Measurements from ENCODE around the gene ELFN2. TPM values are rescaled to one million over a fixed set of nuclear protein-coding genes. Genes with fewer than 3 reads are reported as not detected.

ELFN2 gene
- total and polyA plus RNA-seq, 2 experiments from 2014 or later, result 0.48 to 1.1 TPM

DNA sequence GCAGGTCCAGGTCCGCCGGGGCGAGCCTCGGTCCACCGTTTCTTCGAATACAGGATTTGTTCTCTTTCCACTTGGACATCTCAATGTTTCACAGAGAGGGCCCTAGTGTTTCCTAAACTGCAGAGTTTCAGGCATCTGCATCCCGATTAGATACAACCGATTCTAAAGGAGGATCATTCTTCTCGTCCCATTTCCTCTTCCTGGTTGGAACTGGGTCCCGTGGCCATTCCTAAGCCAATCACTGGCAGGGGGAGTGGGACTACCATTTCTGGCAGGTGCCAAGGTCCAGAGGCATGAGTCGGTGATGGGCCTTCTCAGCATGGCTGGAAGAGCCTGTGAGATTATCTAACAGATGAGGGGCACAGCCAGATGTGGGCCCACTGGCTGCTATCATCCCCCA, 68.9 kb downstream of the ELFN2 start:
- TF ChIP-seq EZH2phosphoT487 (IDR thresholded peaks at IDR 0.05; ENCODE audit: insufficient read depth, low read depth) (no peak), EZH2 (IDR thresholded peaks at IDR 0.05; ENCODE audit: insufficient read depth, poor library complexity, severe bottlenecking) (no peak)
- Histone ChIP-seq H3F3A (ENCODE audit: insufficient read depth) (no peaks in the 10 kb centered on the region), H3K9ac (no peak overlapping the region), H4K20me1 (ENCODE audit: insufficient read depth) (no peaks in the 10 kb centered on the region), H3K9me2 (ENCODE audit: insufficient read depth) (no peaks in the 10 kb centered on the region), H3K27me3 (replicated peaks; ENCODE audit: insufficient read depth) (no peaks in the 10 kb centered on the region; the same call in 1 of the 2 replicates), H3K79me2 (ENCODE audit: insufficient read depth) (no peaks in the 10 kb centered on the region), H3K9me3 (ENCODE audit: low read depth) (no peaks in the 10 kb centered on the region), H3K4me2 (ENCODE audit: unreplicated experiment) (no peak overlapping the region), H3K36me3 (ENCODE audit: low read depth) (no peaks in the 10 kb centered on the region), H3K27ac (no peak overlapping the region), H3K4me3 (no peak overlapping the region), H2AFZ (no peak overlapping the region), H3K4me1 (ENCODE audit: insufficient read depth) (peaks cover 10% of the 10 kb centered on the region)
- in situ Hi-C loops (cut with MboI), result no loop called here
- no peak for DNase-seq
- WGBS, 2 experiments (ENCODE audit: low coverage in 1 of 2, low lambda C conversion rate in 2 of 2, missing lambda C conversion rate in 2 of 2), result 85 to 91% methylated on average over 11 of the region's 11 CpGs

GRCh38 chr22:37357446-37358075, 69.7 kb downstream of the ELFN2 start:
- H3K9ac ChIP-seq, result no peak overlapping the region
- H3K27ac ChIP-seq, result no peak overlapping the region
- TF ChIP-seq EZH2phosphoT487 (IDR thresholded peaks at IDR 0.05; ENCODE audit: insufficient read depth, low read depth) (no peak), EZH2 (IDR thresholded peaks at IDR 0.05; ENCODE audit: insufficient read depth, poor library complexity, severe bottlenecking) (no peak)
- no peaks in the 10 kb centered on the region for H3K9me2 ChIP-seq (ENCODE audit: insufficient read depth)
- no peaks in the 10 kb centered on the region for H3K79me2 ChIP-seq (ENCODE audit: insufficient read depth)
- H3K4me2 ChIP-seq (ENCODE audit: unreplicated experiment), result no peak overlapping the region
- 64 to 66% methylated on average over 10 of the region's 10 CpGs for WGBS, 2 experiments (ENCODE audit: low coverage in 1 of 2, low lambda C conversion rate in 2 of 2, missing lambda C conversion rate in 2 of 2)
- H3K4me3 ChIP-seq, result no peak overlapping the region
- DNase-seq, result peak; percentile 60
- no peaks in the 10 kb centered on the region for H3K36me3 ChIP-seq (ENCODE audit: low read depth)
- H3K27me3 ChIP-seq (replicated peaks; ENCODE audit: insufficient read depth), result no peaks in the 10 kb centered on the region; the same call in 1 of the 2 replicates
- no peaks in the 10 kb centered on the region for H4K20me1 ChIP-seq (ENCODE audit: insufficient read depth)
- H3F3A ChIP-seq (ENCODE audit: insufficient read depth), result no peaks in the 10 kb centered on the region
- in situ Hi-C loops (cut with MboI), result no loop called here
- no peaks in the 10 kb centered on the region for H3K9me3 ChIP-seq (ENCODE audit: low read depth)
- H2AFZ ChIP-seq, result no peak overlapping the region
- peaks cover 12% of the 10 kb centered on the region for H3K4me1 ChIP-seq (ENCODE audit: insufficient read depth)

DNA sequence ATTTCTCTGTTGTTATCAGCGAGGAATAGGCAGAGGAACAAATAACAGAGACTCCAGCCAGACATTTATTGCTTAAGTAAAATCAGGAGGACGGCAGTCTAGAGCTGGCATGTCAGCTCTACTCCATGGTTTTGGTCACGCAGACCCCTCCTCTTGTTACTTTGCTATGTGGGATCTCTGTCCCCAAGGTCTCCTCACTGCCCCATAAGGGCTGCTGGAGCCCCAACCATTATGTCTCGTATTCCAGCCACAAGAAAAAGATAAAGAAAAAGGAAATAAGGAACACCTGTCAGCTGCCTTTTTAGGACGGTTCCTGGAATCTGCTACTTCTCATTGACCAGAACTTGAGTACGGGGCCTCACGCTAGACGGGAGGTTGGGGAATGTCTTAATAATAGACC, 70.4 kb downstream of the ELFN2 start:
- no peak overlapping the region for H3K4me3 ChIP-seq
- H4K20me1 ChIP-seq (ENCODE audit: insufficient read depth), result no peaks in the 10 kb centered on the region
- TF ChIP-seq EZH2 (IDR thresholded peaks at IDR 0.05; ENCODE audit: insufficient read depth, poor library complexity, severe bottlenecking), result no peak
- no peak for TF ChIP-seq EZH2phosphoT487 (IDR thresholded peaks at IDR 0.05; ENCODE audit: insufficient read depth, low read depth)
- no peaks in the 10 kb centered on the region for H3K9me2 ChIP-seq (ENCODE audit: insufficient read depth)
- in situ Hi-C loops (cut with MboI), result no loop called here
- H3K79me2 ChIP-seq (ENCODE audit: insufficient read depth), result no peaks in the 10 kb centered on the region
- no peak overlapping the region for H3K4me2 ChIP-seq (ENCODE audit: unreplicated experiment)
- no peak overlapping the region for H2AFZ ChIP-seq
- 57 to 60% methylated on average over 8 of the region's 8 CpGs for WGBS, 2 experiments (ENCODE audit: low coverage in 1 of 2, low lambda C conversion rate in 2 of 2, missing lambda C conversion rate in 2 of 2)
- H3K27ac ChIP-seq, result no peak overlapping the region
- H3K9me3 ChIP-seq (ENCODE audit: low read depth), result no peaks in the 10 kb centered on the region
- H3K9ac ChIP-seq, result no peak overlapping the region
- H3K36me3 ChIP-seq (ENCODE audit: low read depth), result no peaks in the 10 kb centered on the region
- no peak for DNase-seq
- no peaks in the 10 kb centered on the region for H3F3A ChIP-seq (ENCODE audit: insufficient read depth)
- peaks cover 12% of the 10 kb centered on the region for H3K4me1 ChIP-seq (ENCODE audit: insufficient read depth)
- no peaks in the 10 kb centered on the region; the same call in 1 of the 2 replicates for H3K27me3 ChIP-seq (replicated peaks; ENCODE audit: insufficient read depth)

DNA sequence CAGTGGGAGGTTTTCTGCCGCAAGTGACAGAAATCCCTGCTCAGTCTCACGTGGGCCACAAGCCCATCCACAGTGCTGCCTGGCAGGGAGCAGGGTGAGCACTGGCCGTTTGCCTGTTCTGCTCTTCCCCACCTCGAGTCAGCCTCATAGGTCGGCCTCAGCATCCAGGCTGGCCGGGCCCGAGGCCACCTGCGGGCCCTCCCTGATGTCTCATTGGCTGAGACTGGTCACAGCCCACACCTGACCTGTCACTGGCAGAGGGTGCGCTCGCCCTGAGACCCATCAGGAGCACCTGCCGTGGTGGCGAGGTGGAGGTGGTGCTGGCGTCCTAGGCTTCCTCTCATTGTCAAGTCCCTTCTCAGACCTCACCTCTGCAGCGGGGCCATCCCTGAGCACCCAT, 72.1 kb downstream of the ELFN2 start:
- TF ChIP-seq EZH2 (IDR thresholded peaks at IDR 0.05; ENCODE audit: insufficient read depth, poor library complexity, severe bottlenecking) (no peak), EZH2phosphoT487 (IDR thresholded peaks at IDR 0.05; ENCODE audit: insufficient read depth, low read depth) (no peak)
- H3K79me2 ChIP-seq (ENCODE audit: insufficient read depth), result no peaks in the 10 kb centered on the region
- H3K9me3 ChIP-seq (ENCODE audit: low read depth), result no peaks in the 10 kb centered on the region
- DNase-seq, result no peak
- no peaks in the 10 kb centered on the region for H3F3A ChIP-seq (ENCODE audit: insufficient read depth)
- in situ Hi-C loops (cut with MboI), result no loop called here
- H3K9me2 ChIP-seq (ENCODE audit: insufficient read depth), result no peaks in the 10 kb centered on the region
- H3K36me3 ChIP-seq (ENCODE audit: low read depth), result no peaks in the 10 kb centered on the region
- no peaks in the 10 kb centered on the region for H4K20me1 ChIP-seq (ENCODE audit: insufficient read depth)
- H3K27me3 ChIP-seq (replicated peaks; ENCODE audit: insufficient read depth), result no peaks in the 10 kb centered on the region; the same call in 1 of the 2 replicates
- 77 to 80% methylated on average over 14 of the region's 14 CpGs for WGBS, 2 experiments (ENCODE audit: low coverage in 1 of 2, low lambda C conversion rate in 2 of 2, missing lambda C conversion rate in 2 of 2)
- no peak overlapping the region for H3K4me3 ChIP-seq
- no peak overlapping the region for H3K27ac ChIP-seq
- no peak overlapping the region for H3K9ac ChIP-seq
- peaks cover 12% of the 10 kb centered on the region for H3K4me1 ChIP-seq (ENCODE audit: insufficient read depth)
- H2AFZ ChIP-seq, result no peak overlapping the region
- no peak overlapping the region for H3K4me2 ChIP-seq (ENCODE audit: unreplicated experiment)

Data from GM23248 (cell line).